OCI-LY3 (cell line): ENCODE results near the gene FLNB.

ENCODE experiments used
- H2AFZ ChIP-seq: fragments of 200-600, 300-600 bp; shearing (Covaris generic); 2 replicates; pipeline ENCODE4 v1.6.0; 2014; ENCODE audit warnings: antibody characterized with exemption, low read depth, low read length
- H3K27ac ChIP-seq: fragments of 200-600, 300-600 bp; sonication (generic); 2 replicates; pipeline ENCODE4 v1.5.1; 2014; ENCODE audit warnings: mild to moderate bottlenecking, low read length, moderate library complexity, mixed read lengths
- H3K27me3 ChIP-seq: fragments of 200-600, 300-600 bp; sonication (generic); 2 replicates; pipeline ENCODE4 v1.6.1; 2014; ENCODE audit warnings: low read depth, low read length, mixed read lengths
- H3K36me3 ChIP-seq: fragments of 200-600, 300-600 bp; sonication (generic); replicated peaks from 2 replicates; pipeline ENCODE3; 2014; ENCODE audit warnings: low read depth, low read length, mixed read lengths
- H3K4me1 ChIP-seq: fragments of 300-600, 200-600 bp; sonication (generic); 2 replicates; pipeline ENCODE4 v1.6.1; 2014; ENCODE audit warnings: low read length, mixed read lengths
- H3K4me2 ChIP-seq: fragments of 200-600, 300-600 bp; sonication (generic); 2 replicates; pipeline ENCODE4 v1.6.1; 2014; ENCODE audit warnings: low read length, mixed read lengths
- H3K4me3 ChIP-seq: fragments of 300-600, 200-600 bp; sonication (generic); 2 replicates; pipeline ENCODE4 v1.5.1; 2014; ENCODE audit warnings: antibody characterized with exemption, mild to moderate bottlenecking, low read length, moderate library complexity
- H3K79me2 ChIP-seq: fragments of 300-600, 200-600 bp; shearing (Covaris generic); 2 replicates; pipeline ENCODE4 v1.6.1; 2014; ENCODE audit warnings: mild to moderate bottlenecking, low read length, mixed read lengths
- H3K9ac ChIP-seq: fragments of 300-600, 200-600 bp; shearing (Covaris generic); 2 replicates; pipeline ENCODE4 v1.6.0; 2014; ENCODE audit warnings: mild to moderate bottlenecking, low read length, moderate library complexity
- H3K9me3 ChIP-seq: fragments of 200-600, 300-600 bp; shearing (Covaris generic); 2 replicates; pipeline ENCODE4 v1.6.1; 2014; ENCODE audit warnings: low read length, mixed read lengths; ENCODE audit not compliant: insufficient read depth
- H4K20me1 ChIP-seq: fragments of 200-600, 300-600 bp; sonication (generic); 2 replicates; pipeline ENCODE4 v1.6.1; 2016; ENCODE audit warnings: low read length, mixed read lengths; ENCODE audit not compliant: insufficient read depth
- CTCF ChIP-seq: fragments of 200-600, 300-600 bp; sonication (generic); IDR thresholded peaks from 2 replicates; pipeline ENCODE4 v1.5.1; 2014; ENCODE audit warnings: antibody characterized with exemption, low read length, low read depth
- EZH2phosphoT487 ChIP-seq: fragments of 200-600 bp; shearing (Covaris generic); IDR thresholded peaks from 2 replicates; pipeline ENCODE4 v1.6.1; 2018; ENCODE audit warnings: antibody characterized with exemption, mixed run types, low read depth

The FLNB gene

GRCh38 chr3:58005669-58006068, 2.6 kb upstream of the FLNB start:
- TF ChIP-seq CTCF = no peak
- no peak for TF ChIP-seq EZH2phosphoT487
- Histone ChIP-seq H3K4me3 (no peak overlapping the region), H3K4me2 (no peak overlapping the region), H3K27ac (no peak overlapping the region), H2AFZ (no peak overlapping the region), H3K9ac (no peak overlapping the region), H4K20me1 (no peaks in the 10 kb centered on the region), H3K4me1 (peaks cover 14% of the 10 kb centered on the region), H3K27me3 (no peaks in the 10 kb centered on the region), H3K9me3 (no peaks in the 10 kb centered on the region), H3K36me3 (no peaks in the 10 kb centered on the region), H3K79me2 (peaks cover 15% of the 10 kb centered on the region)

GRCh38 chr3:58006661-58007060, 1.6 kb upstream of the FLNB start:
- Histone ChIP-seq H4K20me1 (no peaks in the 10 kb centered on the region), H3K4me2 (no peak overlapping the region), H3K27ac (no peak overlapping the region), H2AFZ (no peak overlapping the region), H3K9me3 (no peaks in the 10 kb centered on the region), H3K9ac (no peak overlapping the region), H3K4me1 (peaks cover 14% of the 10 kb centered on the region), H3K27me3 (no peaks in the 10 kb centered on the region), H3K36me3 (no peaks in the 10 kb centered on the region), H3K4me3 (no peak overlapping the region), H3K79me2 (peaks cover 18% of the 10 kb centered on the region)
- TF ChIP-seq EZH2phosphoT487 (no peak), CTCF (no peak)

- peaks cover 27% of the 10 kb centered on the region for H3K79me2 ChIP-seq
- no peak overlapping the region for H3K27ac ChIP-seq
- H2AFZ ChIP-seq = peak overlapping the region; percentile 96; the same call in 1 of the 2 replicates
- H3K9me3 ChIP-seq = no peaks in the 10 kb centered on the region
- H3K9ac ChIP-seq = peak overlapping the region; percentile 92
- peak overlapping the region; percentile 88 for H3K4me3 ChIP-seq
- H4K20me1 ChIP-seq = no peaks in the 10 kb centered on the region
- H3K27me3 ChIP-seq = no peaks in the 10 kb centered on the region
- peak overlapping the region; percentile 97 for H3K4me2 ChIP-seq
- H3K4me1 ChIP-seq = peaks cover 14% of the 10 kb centered on the region
- TF ChIP-seq EZH2phosphoT487 = no peak
- TF ChIP-seq CTCF = no peak
- no peaks in the 10 kb centered on the region for H3K36me3 ChIP-seq
Observed at GRCh38 chr3:58009026-58009748, 965 bp downstream of the FLNB start.

GRCh38 chr3:58009749-58010535, 1.7 kb downstream of the FLNB start:
- Histone ChIP-seq H3K9ac (no peak overlapping the region), H2AFZ (no peak overlapping the region), H3K27ac (no peak overlapping the region), H3K9me3 (no peaks in the 10 kb centered on the region), H3K27me3 (no peaks in the 10 kb centered on the region), H4K20me1 (no peaks in the 10 kb centered on the region), H3K4me2 (peak overlapping the region; percentile 97), H3K79me2 (peaks cover 29% of the 10 kb centered on the region), H3K4me3 (peak overlapping the region; percentile 88), H3K4me1 (peaks cover 14% of the 10 kb centered on the region), H3K36me3 (no peaks in the 10 kb centered on the region)
- TF ChIP-seq CTCF (no peak), EZH2phosphoT487 (no peak)
